ENCODE results near the gene KCNJ6.

DNA sequence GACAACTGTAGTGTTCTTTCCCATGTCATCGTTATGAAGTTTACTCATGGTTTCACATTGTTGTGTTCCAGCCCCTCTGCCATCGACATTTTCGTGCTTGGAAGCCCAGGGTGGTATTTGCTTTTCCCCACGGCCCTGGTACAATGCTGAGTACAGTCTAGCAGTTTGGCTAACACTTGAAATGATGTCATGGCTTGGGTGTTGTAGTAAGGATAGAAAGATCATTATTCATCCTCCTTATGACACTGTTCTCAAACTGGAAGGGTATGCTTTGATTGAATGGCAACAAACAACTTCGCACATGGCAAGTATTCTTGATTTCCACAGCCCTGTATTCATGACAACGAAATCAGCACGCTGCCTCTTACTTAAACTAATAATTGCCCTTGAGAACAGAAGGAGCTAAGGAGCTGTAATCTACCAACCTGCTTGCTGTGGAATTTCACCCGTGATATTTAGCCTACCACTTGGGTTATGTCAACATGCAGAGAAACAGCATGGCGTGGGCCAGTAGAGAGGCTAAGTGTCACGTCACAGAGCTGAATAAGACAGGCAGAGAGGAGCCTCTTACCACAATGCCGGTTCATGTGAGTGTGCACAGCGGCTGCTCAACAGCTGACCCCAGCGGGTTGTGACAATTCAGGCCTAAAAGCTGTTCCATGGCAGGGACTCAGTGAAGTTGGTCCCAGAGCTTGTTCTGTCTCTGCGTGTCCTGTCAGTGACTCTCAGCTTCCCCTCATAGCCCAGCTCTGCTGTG is 73.9 kb downstream of the KCNJ6 start:
- TF ChIP-seq, protein P1, sequence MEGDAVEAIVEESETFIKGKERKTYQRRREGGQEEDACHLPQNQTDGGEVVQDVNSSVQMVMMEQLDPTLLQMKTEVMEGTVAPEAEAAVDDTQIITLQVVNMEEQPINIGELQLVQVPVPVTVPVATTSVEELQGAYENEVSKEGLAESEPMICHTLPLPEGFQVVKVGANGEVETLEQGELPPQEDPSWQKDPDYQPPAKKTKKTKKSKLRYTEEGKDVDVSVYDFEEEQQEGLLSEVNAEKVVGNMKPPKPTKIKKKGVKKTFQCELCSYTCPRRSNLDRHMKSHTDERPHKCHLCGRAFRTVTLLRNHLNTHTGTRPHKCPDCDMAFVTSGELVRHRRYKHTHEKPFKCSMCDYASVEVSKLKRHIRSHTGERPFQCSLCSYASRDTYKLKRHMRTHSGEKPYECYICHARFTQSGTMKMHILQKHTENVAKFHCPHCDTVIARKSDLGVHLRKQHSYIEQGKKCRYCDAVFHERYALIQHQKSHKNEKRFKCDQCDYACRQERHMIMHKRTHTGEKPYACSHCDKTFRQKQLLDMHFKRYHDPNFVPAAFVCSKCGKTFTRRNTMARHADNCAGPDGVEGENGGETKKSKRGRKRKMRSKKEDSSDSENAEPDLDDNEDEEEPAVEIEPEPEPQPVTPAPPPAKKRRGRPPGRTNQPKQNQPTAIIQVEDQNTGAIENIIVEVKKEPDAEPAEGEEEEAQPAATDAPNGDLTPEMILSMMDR (IDR thresholded peaks at IDR 0.05; ENCODE audit: low read depth, low read length, missing input control) = no peak
- TF ChIP-seq, protein P2, sequence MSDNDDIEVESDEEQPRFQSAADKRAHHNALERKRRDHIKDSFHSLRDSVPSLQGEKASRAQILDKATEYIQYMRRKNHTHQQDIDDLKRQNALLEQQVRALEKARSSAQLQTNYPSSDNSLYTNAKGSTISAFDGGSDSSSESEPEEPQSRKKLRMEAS (IDR thresholded peaks at IDR 0.05) = no peak
- TF ChIP-seq, protein P3, sequence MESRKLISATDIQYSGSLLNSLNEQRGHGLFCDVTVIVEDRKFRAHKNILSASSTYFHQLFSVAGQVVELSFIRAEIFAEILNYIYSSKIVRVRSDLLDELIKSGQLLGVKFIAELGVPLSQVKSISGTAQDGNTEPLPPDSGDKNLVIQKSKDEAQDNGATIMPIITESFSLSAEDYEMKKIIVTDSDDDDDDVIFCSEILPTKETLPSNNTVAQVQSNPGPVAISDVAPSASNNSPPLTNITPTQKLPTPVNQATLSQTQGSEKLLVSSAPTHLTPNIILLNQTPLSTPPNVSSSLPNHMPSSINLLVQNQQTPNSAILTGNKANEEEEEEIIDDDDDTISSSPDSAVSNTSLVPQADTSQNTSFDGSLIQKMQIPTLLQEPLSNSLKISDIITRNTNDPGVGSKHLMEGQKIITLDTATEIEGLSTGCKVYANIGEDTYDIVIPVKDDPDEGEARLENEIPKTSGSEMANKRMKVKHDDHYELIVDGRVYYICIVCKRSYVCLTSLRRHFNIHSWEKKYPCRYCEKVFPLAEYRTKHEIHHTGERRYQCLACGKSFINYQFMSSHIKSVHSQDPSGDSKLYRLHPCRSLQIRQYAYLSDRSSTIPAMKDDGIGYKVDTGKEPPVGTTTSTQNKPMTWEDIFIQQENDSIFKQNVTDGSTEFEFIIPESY (IDR thresholded peaks at IDR 0.05) = no peak
- no peak for TF ChIP-seq YY1 (IDR thresholded peaks at IDR 0.05)
- TF ChIP-seq GABPA (IDR thresholded peaks at IDR 0.05 in 1 of 2, conservative IDR thresholded peaks at IDR 0.05 in 1 of 2) = no peak
- no peak for TF ChIP-seq TAF1 (conservative IDR thresholded peaks at IDR 0.05)
- TF ChIP-seq EGR1 (IDR thresholded peaks at IDR 0.05; ENCODE audit: low read depth in 2 of 2) = no peak
- TF ChIP-seq, protein P4, sequence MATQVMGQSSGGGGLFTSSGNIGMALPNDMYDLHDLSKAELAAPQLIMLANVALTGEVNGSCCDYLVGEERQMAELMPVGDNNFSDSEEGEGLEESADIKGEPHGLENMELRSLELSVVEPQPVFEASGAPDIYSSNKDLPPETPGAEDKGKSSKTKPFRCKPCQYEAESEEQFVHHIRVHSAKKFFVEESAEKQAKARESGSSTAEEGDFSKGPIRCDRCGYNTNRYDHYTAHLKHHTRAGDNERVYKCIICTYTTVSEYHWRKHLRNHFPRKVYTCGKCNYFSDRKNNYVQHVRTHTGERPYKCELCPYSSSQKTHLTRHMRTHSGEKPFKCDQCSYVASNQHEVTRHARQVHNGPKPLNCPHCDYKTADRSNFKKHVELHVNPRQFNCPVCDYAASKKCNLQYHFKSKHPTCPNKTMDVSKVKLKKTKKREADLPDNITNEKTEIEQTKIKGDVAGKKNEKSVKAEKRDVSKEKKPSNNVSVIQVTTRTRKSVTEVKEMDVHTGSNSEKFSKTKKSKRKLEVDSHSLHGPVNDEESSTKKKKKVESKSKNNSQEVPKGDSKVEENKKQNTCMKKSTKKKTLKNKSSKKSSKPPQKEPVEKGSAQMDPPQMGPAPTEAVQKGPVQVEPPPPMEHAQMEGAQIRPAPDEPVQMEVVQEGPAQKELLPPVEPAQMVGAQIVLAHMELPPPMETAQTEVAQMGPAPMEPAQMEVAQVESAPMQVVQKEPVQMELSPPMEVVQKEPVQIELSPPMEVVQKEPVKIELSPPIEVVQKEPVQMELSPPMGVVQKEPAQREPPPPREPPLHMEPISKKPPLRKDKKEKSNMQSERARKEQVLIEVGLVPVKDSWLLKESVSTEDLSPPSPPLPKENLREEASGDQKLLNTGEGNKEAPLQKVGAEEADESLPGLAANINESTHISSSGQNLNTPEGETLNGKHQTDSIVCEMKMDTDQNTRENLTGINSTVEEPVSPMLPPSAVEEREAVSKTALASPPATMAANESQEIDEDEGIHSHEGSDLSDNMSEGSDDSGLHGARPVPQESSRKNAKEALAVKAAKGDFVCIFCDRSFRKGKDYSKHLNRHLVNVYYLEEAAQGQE (IDR thresholded peaks at IDR 0.05) = no peak
- no peak for TF ChIP-seq FOXA1 (IDR thresholded peaks at IDR 0.05)
- TF ChIP-seq RAD21 (IDR thresholded peaks at IDR 0.05) = no peak
- peak in 1 of 2 donors; percentile 3 for TF ChIP-seq JUND (IDR thresholded peaks at IDR 0.05)
- no peak for TF ChIP-seq FOXA2 (IDR thresholded peaks at IDR 0.05)
- TF ChIP-seq RXRA (IDR thresholded peaks at IDR 0.05) = peak in 1 of 2 donors; percentile 56
- no peak for TF ChIP-seq HNF4G (IDR thresholded peaks at IDR 0.05)

Data from liver (tissue), 3 donors.